IPS DF 4.7 (cell line): ENCODE measurements around the gene E2F3.
"Not testable (repeated sequence)": the region's sequence is repeated elsewhere in the genome, so short reads cannot be mapped to it uniquely, and the experiment has no call there.

Experiments
- DNase-seq: peaks from one replicate; pipeline ENCODE4 v3.0.0-alpha.2; 2013; ENCODE audit warnings: low spot score; ENCODE audit errors: extremely low read depth

The E2F3 gene

DNA sequence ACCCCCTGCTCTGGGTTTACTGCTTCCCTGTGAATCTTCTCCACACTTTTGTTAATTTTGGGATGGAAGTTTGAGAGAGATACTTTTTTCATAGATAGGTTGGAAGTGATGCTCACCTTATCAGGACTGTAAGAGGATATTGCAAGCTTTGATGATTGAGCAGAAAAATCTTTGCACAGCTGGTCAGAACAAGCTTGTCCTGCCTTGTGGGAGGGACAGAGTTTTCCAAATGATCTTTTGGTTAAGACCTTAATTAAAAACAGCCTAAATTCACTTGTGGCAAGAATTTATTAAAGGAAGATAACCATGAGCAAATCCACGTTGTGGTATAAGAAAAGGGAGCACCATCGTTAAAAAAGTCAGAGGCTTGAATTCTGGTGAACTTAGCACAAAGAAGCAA, 32.2 kb downstream of the E2F3 start:
- no peak for DNase-seq

DNA sequence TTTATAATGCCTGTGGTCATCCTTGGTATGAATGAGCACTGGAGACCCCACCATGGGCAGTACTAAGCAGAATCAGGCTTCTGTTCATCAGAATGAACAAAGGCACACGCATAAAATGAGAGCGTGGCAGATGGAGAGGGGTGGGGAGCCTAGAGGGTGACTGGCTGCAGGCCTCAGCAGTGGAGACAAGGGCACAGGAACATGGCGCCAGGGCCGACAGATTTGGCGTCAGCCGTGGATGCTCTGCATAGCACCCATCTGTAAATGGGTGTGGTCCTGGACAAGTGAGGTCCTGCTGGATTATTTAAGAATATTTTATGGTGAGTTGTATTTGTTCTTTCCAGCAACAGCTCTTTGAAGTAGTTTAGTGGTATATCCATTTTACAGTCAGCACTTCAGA, 33.1 kb downstream of the E2F3 start:
- no peak for DNase-seq

- no peak for DNase-seq
Observed at GRCh38 chr6:20436719-20437118, 35.0 kb downstream of the E2F3 start.

DNA sequence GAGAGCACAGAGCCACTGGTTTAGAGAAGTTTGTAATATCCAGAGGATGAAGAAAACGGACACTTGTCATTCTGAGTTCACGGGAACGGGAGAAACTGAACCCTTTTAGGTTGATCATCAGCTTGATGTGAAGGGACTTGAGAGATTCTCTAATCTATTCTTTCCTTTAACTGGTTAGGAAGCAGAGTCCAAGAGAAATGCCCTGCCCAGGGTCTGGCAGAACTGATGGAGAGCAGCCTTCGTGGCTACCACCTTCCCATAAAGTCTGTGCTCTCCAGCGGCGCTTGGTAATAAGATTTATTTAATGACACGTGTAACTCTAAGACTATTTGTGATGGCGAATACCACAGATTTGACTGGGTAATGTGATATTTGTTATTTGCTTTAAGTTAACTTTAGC, 36.0 kb downstream of the E2F3 start:
- DNase-seq, result no peak

GRCh38 chr6:20438462-20439070, 36.9 kb downstream of the E2F3 start:
- no peak for DNase-seq

- DNase-seq, result no peak
Observed at GRCh38 chr6:20439558-20439957, 37.9 kb downstream of the E2F3 start.

DNA sequence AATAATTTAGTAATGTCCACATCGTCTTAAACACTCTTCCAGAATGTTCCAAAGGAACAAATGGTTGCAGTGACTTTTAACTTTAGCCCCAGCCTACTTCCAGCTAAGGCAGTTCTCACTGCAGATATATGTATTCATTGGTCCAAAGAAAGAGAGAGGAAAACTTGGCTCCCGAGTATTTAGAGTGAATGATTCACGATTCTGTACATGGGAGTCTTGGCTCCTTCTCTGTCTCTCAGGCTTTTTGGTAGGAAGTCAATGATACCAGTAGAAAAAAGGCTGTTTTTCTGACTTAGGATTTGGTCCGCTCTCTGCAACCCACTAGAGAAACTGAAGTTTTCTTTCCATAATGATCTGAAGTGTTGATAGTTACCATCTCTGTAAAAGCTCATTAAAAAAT, 38.6 kb downstream of the E2F3 start:
- DNase-seq, result no peak

GRCh38 chr6:20441236-20441635, 39.6 kb downstream of the E2F3 start:
- DNase-seq, result no peak

- no peak for DNase-seq
Observed at GRCh38 chr6:20441921-20442320, 40.2 kb downstream of the E2F3 start.

GRCh38 chr6:20444786-20445271, 43.1 kb downstream of the E2F3 start:
- DNase-seq, result no peak

DNA sequence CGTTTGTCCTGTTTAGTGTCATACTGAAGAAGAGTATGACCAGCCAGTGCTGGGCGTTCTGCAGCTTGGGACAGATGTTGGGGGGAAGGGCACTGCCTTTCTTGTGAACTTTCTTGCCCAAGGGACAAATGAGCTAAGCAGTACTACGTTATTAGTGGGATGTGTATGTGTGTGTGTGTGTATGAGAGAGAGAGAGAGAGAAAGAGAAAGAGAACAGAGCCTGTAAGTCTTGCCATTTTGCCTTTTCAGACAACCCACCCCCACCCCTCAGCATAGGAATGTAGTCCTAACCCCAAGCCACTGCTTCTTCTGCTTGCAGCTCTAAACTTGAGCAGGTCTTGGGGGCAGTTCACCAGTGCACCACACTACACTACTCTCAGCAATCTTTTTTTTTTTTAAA, 45.5 kb downstream of the E2F3 start:
- no peak for DNase-seq

- DNase-seq, result no peak
Observed at GRCh38 chr6:20447581-20448132, 46.0 kb downstream of the E2F3 start.

DNA sequence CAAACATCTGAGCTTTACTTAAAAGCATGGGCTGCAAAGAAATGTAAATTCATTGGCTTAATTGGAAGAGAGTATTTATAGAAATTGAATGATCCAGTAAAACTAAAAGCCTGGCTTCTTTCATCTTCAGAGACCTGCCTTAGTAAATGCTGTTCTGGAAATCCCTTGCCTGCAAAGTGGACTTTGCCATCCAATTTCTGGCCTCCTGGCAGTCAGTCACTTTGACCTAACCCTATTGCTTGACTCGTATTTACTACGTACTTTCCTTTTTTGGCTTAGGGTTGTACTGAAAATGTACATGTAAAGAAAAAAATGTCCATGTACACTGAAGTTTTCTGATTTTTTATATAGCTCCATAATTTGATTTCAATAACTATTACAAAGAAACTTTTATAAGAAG, 47.1 kb downstream of the E2F3 start:
- no peak for DNase-seq

DNA sequence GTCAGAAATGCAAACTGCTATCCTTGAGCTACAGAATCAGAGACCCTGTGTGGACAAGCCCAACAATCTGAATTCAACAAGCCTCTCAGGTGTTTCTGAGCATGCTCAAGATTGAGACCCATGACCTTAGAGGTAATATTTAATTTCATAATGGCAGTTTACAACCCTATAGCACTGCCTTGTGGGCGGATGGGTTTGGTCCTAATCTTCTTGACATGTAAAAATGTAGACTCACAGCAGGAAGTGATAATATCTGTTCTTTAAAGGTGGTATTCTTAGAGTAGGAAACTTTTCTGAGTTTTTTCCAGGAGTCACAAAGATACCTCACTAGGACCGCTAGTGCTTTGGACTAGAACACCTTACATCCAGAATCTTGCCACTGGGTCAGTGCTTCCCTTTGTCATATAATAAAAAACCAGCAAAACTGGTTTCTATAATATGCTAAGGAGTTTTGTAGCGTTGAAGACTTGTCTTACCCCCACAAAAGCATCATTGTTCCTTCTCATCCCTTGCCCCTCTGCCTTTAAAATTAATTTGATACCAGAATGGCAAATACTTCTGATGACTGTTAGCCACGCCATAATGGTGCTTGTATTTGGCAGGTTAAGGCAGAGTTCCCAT, 52.6 kb downstream of the E2F3 start:
- no peak for DNase-seq

- no peak for DNase-seq
Observed at GRCh38 chr6:20455251-20455940, 53.7 kb downstream of the E2F3 start.

DNA sequence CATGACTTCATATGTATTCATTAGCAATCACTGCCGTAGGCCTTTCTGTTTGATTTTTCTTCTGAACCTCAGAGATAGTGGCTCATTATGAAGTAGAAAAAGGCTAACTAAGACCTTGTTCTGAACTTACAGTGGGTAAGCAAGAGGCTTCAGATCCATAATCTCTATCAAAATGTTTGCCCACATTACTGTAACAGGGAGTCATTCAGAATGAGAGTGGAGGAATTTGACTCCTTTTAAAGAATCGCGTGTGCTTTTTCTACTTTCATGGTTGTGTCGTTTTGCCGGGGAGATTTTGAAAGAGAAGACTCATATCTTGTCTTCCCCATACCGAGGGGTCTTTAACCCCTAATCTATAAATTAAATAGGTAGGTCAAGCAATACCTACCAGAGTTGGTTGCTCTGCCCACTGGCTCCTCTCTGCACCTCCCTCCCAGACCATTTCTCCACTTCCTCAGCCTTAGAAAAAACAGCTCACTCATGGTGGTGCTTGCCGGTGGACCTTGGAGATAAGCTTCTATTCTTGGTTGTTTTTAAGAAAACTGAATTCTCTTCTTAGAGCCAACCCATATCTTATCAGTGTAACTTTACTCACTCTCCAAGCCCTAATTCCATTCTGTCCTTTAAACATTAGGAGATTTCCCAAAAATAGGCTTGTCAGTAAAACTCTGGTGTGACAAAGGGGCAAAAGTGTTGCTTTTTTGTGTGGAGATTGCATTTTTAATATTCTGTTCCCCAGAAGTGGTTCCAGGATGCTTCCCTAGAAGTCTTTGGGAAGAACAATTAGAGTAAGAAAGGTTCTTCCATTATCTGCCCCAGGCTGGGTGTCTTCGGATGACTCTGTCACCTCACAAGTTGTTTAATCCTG, 56.6 kb downstream of the E2F3 start:
- DNase-seq, result no peak

DNA sequence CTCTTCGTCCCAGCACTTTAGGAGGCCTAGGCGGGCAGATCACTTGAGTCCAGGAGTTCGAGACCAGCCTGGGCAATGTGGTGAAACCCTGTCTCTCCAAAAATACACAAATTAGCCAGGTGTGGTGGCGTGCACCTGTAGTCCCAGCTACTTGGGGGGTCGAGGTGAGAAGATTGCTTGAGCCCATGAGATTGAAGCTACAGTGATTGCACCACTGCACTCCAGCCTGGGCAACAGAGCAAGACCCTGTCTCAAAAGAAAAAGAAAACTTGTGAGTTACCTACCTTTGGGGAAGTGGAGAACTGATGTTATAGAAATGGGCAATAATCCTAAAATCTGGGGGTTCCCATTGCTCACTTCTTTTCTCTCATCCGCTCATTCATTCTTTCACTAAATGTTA, 58.0 kb downstream of the E2F3 start:
- DNase-seq, result no peak

DNA sequence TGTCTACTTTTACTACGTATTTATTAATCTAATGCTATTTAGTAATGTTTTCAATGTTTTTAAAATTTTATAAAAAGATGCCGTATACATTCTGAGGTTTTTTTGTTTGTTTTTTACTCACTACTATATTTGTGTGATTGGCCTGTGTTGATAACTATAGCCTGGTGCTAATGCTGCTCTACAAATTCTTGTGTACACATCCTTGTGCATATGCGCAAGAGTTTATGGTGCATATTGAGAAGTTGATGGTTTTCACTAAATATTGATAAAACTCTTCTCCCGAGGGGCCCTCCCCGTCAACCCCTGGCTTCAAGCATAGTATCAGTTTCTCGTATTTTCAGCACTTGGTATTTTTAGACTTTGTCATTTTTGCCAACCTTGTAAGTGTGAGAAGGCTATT, 59.9 kb downstream of the E2F3 start:
- no peak for DNase-seq

GRCh38 chr6:20463396-20463795, 61.7 kb downstream of the E2F3 start:
- DNase-seq, result no peak

DNA sequence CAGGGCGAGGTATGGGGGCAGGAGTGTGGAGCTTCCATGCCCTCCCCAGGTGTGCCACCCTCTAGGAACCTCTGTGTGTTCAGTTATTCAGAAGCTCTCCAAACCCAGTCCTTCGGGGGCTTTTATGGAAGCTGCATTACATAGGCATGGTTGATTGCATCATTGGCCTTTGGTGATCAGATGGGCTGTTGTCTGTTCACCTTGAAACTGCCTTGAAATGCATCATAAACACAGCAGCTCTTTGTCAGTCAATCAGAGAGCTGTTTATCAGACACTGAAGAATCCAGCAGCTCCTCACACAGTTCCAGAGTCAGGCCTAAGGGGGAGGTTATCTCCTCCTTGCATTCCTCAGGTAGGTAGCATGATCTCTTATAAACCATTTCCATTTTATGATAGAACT, 62.4 kb downstream of the E2F3 start:
- no peak for DNase-seq

GRCh38 chr6:20464847-20465246, 63.2 kb downstream of the E2F3 start:
- DNase-seq, result no peak

GRCh38 chr6:20465616-20466015, 63.9 kb downstream of the E2F3 start:
- DNase-seq, result not testable (repeated sequence)
